Stimulated activated CD8-positive, alpha-beta memory T cell treated with anti-CD3 and anti-CD28 coated beads, Interleukin-7, amount 100 ng/mL, for 4 hours (primary cell): ENCODE measurements around the gene FPR3.

Source experiments
- DNase-seq, 2 donors: peaks; one replicate each; pipeline ENCODE4 v3.0.0-alpha.2; 2020; ENCODE audit warnings: low read depth in 2 of 2

Gene FPR3

DNA sequence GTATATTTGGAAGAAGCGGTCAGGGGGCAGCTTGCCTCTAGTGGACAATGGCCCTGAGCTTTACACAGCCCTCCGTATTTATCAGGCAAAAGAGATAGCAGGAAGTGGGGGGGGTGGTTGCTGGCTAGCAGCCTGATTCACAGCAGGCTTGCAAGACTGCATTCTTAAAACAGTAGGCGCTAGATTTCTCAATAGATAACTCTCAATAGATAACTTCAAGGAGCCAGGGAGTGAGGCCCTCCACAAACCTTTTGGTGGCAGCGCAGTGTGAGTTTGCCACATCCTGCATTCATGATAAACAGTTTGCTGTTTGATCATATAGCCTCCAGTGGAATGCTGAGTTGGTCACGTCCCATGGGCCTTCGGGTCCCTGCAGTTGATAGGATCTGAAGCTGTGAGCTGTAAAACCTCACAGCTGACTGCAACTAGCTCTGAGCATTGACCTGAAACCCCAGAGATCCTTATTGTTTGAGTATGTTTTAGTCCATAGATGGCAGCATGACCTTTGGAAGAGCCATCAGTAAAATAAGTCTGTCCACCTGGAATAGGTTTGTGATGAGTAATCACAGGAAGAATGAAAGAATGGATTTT is 12.2 kb downstream of the FPR3 start:
- DNase-seq, result no peak

GRCh38 chr19:51807925-51808324 is 13.0 kb downstream of the FPR3 start:
- no peak for DNase-seq

DNA sequence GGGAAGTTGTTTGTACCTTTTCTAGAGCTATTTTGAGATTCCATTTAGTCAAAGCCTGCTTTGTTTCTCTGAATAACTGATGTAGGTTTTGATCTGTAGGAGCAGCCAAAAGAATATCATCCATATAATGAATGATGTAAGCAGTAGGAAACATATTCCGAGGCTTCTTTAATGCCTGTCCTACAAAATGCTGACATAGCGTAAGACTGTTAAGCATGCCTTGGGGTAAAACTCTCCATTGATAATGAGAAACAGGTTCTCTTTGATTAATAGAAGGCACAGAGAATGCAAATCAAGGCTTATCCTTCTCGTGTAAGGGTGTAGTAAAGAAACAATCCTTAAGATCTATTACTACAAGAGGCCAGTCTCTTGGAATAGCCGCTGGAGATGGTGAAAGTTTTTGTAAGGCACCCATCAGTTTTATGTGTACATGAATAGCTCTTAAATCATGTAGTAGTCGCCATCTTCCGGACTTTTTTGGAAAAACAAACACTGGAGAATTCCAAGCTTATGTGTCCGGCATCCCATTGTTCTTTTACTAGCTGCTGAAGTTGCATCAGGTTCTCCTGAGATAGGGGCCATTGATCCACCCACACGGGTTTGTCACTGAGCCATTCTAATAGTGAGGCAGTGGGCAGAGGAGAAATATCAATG is 13.5 kb downstream of the FPR3 start:
- DNase-seq, result no peak

- DNase-seq, result no peak
Measured at GRCh38 chr19:51809787-51810186, 14.8 kb downstream of the FPR3 start.

DNA sequence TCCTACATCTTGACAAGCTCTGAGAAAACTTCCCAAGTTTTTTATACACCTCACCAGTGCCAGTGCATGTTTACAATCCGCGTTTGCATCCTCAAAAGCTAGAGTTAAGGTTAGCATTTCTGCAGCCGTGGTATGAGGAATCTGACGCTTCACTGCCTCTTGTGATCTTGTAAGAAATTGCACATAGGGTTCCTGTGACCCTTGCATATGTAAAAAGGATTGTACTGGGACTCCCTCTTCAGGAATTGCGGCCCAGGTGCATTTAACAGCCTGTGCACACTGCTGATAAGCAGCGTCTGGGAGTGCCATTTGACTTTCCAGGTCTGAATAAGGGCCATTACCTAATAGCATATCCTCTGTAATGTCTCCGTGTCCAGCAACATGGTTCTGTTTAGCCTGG is 15.3 kb downstream of the FPR3 start:
- no peak for DNase-seq

DNA sequence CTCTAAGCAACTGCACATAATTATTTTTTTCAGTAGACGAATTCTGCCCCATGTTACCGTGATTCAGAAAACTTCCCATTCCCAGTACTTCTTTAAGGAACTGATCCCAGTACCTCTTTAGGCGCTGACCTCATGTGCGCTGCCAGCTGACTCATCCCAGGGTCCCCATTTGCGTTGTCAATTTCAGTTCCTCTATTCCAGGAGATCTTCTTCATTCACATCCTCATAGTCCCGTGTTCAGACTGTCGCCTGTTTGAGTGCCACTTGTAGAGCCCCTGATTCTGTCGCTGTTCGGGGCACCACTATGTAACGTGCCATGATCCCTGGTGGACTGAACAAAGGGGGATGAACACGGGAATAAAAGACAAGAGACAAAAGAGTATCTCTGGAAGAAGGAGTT is 16.4 kb downstream of the FPR3 start:
- no peak for DNase-seq

DNA sequence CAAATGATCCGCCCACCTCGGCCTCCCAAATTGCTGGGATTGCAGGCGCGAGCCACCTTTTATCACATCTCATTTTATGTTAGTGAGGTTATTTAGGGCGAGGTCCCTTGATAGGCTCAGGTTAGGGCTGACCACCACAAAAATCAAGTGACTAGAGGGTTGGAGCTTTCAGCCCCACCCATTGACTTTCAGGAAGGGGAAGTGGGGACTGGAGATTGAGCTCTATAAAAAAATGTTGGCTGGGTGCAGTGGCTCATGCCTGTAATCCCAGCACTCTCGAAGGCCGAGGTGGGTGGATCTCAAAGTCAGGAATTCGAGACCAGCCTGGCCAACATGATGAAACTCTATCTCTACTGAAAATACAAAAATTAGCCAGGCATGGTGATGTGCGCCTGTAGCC is 20.1 kb downstream of the FPR3 start:
- DNase-seq, result no peak

DNA sequence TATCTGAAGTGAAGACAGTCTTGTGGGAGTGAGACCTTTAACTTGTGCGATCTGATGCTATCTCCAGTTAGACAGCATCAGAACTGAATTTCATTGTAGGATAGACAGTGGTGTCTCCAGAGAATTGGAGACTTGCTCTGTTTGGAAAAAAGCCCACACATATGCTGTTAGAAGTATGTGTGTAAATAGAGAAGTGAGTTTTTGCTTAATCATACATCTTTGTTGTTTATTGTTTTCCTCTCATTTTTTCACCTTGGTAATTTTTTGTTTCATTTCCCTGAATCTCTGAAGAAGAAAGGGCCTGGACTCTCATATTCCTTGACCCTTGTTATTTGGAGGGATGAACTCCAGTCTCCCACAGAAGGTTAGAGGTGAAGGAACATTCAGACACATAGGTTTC is 21.8 kb downstream of the FPR3 start:
- DNase-seq, result no peak

DNA sequence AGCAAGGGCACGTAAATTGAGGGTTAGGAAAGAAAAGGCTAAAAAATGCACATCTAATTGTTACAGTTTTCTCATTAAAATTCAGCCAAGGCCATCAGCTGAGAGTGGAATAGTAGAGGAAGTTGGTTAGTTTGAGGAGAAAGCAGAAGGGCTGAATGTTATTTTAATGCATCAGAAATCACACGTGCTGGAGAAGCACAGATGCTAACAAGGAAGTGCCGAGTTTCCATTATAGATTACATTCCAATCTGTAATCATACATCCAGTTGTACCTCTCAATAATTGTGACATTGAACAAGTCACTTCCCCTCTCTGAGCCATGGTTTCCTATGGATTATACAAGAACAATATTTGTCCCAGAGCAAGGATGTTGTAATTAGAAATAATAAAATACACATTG is 25.1 kb downstream of the FPR3 start:
- DNase-seq, result no peak

- DNase-seq, result no peak
Measured at GRCh38 chr19:51820831-51821446, 26.0 kb downstream of the FPR3 start.

GRCh38 chr19:51821456-51821855 is 26.5 kb downstream of the FPR3 start:
- DNase-seq, result no peak

- no peak for DNase-seq
Measured at GRCh38 chr19:51821921-51822320, 27.0 kb downstream of the FPR3 start.

- DNase-seq, result no peak
Measured at GRCh38 chr19:51822325-51822724, 27.4 kb downstream of the FPR3 start.

DNA sequence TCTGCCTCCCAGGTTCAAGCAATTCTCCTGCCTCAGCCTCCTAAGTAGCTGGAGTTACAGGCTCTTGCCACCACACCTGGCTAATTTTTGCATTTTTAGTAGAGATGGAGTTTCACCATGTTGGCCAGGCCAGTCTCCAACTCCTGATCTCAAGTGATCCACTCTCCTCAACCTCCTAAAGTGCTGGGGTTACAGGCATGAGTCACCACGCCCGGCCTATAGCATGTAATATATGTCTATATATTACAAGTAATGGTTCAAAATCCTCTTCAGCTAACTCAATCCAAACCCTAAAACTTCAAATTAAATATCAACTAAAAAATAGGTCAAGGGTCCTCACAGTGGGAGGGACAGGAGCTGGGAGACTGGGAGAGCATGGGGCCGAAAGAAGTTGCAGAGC is 28.0 kb downstream of the FPR3 start:
- DNase-seq, result no peak

DNA sequence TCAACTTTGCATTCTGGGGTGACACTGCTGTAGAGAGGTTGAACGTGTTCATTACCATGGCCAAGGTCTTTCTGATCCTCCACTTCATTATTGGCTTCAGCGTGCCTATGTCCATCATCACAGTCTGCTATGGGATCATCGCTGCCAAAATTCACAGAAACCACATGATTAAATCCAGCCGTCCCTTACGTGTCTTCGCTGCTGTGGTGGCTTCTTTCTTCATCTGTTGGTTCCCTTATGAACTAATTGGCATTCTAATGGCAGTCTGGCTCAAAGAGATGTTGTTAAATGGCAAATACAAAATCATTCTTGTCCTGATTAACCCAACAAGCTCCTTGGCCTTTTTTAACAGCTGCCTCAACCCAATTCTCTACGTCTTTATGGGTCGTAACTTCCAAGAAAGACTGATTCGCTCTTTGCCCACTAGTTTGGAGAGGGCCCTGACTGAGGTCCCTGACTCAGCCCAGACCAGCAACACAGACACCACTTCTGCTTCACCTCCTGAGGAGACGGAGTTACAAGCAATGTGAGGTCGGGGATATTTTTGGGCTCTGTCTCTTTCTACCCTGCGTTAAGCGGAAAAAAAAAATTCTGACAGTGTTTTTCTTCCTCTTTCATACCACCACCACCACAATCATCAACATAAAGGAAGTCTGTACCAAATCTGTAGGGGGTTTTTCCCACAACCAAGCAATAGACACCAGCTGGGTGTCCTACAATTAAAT is 29.5 kb downstream of the FPR3 start:
- DNase-seq, result no peak

DNA sequence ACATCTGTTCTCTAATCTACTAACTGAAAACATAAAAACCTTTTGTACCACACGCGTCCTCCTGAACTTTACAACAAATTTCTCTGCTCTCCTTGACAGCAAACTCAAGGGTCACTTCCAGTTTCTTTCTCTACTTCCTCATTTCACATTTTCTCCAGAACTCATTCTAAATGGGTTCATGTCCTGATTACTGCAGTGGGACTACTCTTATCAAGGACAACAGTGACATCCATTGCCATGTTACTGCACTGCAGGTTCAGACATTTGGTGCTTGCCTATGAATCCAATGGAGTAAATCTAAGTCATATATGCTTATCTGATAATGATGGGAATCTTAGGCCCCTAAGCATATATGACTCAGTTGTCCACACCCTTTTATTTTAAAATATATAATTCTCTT is 35.3 kb downstream of the FPR3 start:
- no peak for DNase-seq

DNA sequence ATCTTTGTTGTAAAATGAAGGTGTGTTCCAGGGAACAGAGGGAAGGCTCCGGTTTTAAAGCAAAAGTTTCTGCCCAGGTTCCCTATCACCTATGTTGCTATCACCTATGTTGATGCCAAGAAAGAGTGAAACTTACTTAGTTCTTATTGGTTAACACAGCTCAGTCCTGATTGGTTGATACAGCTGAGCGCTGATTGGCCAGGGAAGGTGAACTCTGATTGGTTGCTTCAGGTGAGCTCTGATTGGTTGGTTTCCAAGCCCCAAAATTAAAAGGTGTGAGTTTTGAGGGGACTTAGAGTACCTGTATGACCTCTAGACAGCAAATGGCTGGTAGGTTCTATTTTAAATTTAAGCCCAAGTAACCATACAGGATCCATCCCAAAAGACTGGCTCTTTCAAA is 42.2 kb downstream of the FPR3 start:
- no peak for DNase-seq

GRCh38 chr19:51861870-51862622 is 67.1 kb downstream of the FPR3 start:
- DNase-seq, result no peak

DNA sequence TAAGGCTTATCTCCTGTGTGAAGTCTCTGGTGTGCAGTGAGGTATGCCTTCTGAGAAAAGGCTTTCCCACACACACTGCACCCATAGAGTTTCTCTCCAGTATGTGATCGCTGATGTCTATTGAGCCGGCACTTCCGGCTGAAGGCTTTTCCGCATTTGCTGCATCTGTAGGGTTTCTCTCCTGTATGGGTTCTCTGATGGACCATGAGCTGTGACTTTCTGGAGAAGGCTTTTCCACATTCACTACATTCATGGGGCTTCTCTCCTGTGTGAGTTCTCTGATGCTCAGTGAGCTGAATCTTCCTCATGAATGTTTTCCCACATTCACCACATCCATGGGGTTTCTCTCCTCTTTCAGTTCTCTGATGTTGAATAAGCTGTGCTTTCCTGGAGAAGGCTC is 78.1 kb downstream of the FPR3 start:
- DNase-seq, result no peak
